Peyer's patch (tissue), 4 donors: ENCODE measurements around the gene RAP1B.

ENCODE experiments used
- POLR2A ChIP-seq, 2 donors: fragments of 450-650 bp; IDR thresholded peaks; one replicate each; pipeline ENCODE4 v1.5.1; 2017; ENCODE audit warnings: antibody characterized with exemption in 2 of 2, mild to moderate bottlenecking in 2 of 2, moderate library complexity in 2 of 2
- TF ChIP-seq, protein P1 (sequence below), 6 experiments: fragments of 450-650 bp in 4 of 6; fragments of 200-600 bp in 2 of 6; sonication (generic) in 1 of 6; IDR thresholded peaks; one replicate each; pipeline ENCODE4 v1.5.1; 2017 to 2019; ENCODE audit warnings: antibody characterized with exemption in 6 of 6, mild to moderate bottlenecking in 3 of 6, moderate library complexity in 1 of 6

GRCh38 chr12:68624933-68625332 is 14.2 kb downstream of the RAP1B start:
- TF ChIP-seq POLR2A (IDR thresholded peaks at IDR 0.05) = no peak
- TF ChIP-seq, protein P1, sequence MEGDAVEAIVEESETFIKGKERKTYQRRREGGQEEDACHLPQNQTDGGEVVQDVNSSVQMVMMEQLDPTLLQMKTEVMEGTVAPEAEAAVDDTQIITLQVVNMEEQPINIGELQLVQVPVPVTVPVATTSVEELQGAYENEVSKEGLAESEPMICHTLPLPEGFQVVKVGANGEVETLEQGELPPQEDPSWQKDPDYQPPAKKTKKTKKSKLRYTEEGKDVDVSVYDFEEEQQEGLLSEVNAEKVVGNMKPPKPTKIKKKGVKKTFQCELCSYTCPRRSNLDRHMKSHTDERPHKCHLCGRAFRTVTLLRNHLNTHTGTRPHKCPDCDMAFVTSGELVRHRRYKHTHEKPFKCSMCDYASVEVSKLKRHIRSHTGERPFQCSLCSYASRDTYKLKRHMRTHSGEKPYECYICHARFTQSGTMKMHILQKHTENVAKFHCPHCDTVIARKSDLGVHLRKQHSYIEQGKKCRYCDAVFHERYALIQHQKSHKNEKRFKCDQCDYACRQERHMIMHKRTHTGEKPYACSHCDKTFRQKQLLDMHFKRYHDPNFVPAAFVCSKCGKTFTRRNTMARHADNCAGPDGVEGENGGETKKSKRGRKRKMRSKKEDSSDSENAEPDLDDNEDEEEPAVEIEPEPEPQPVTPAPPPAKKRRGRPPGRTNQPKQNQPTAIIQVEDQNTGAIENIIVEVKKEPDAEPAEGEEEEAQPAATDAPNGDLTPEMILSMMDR (IDR thresholded peaks at IDR 0.05) = no peak
